ENCODE data around the gene CACNA1S.

CACNA1S gene

DNA sequence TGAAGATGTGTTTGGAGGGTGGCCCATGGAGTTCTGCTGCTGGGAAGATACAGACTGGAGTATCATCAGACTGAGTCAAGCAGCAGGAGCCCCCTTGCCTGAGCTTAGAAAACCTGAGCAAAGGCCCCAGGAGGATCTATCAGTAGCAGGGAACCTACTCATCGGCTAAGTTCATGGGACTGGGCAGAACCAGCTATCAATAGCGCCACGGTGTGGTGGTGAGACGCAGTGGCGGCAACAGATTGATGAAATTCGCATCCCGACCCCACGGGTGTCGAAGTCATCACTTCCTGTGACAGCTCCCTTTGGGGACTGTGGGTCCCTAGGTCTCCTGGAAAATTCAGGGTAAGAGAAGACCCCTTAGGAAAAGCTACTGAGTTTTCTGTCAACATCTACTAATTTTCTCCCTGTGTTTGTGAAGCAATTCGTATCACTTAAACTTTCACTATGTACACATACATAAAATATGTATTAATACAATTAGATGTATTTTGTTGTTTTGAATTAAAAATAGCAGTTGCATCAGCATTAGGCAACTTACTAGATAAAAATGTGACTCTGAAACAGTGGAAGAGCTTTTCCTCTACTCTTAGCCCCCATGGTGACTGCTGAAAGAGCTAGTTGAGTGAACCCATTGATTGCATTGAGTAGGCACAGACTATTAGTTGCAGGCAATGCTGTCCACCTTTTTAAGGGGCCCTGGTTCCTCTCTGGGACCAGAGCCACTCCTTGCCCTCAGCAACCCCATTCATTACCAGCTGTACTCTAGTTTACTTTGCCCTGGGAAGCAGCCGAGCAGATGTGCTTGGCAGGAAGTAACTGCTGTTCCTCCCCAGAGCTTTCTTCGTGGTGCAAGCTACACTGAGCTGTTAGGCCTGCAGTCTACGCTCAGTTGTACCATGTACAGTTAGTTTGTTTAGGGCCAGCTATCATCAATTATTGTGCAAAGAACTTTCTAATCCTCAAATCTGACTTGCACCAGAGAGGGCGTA is 7.3 kb upstream of the CACNA1S start:
- H4K12ac ChIP-seq (ENCODE audit: low read depth, low read length): no peak overlapping the region
- DNase-seq: peak; percentile 45 to 73
- H4K8ac ChIP-seq (ENCODE audit: low read depth, low read length): no peak overlapping the region
- H3K27ac ChIP-seq (ENCODE audit: low read depth, low read length): no peak overlapping the region
- no peaks in the 10 kb centered on the region for H3K9me3 ChIP-seq (ENCODE audit: insufficient read depth, low read depth, low read length)
- no peaks in the 10 kb centered on the region for H3K79me2 ChIP-seq (ENCODE audit: control insufficient read depth, insufficient read depth, low read length, poor library complexity)
- H2BK5ac ChIP-seq (ENCODE audit: low read depth, low read length, poor library complexity): no peak overlapping the region
- H2AK5ac ChIP-seq (ENCODE audit: low read length): no peak overlapping the region
- no peaks in the 10 kb centered on the region for H3K79me1 ChIP-seq (ENCODE audit: low read length)
- peaks cover 8% of the 10 kb centered on the region for H3K27me3 ChIP-seq (ENCODE audit: insufficient read depth, low read length)
- no peak overlapping the region for H3K18ac ChIP-seq (ENCODE audit: low read length)
- no peak overlapping the region for H2BK12ac ChIP-seq (ENCODE audit: low read length)
- no peak overlapping the region for H3K14ac ChIP-seq (ENCODE audit: low read length)
- H3K36me3 ChIP-seq (ENCODE audit: control insufficient read depth in 1 of 2, insufficient read depth in 2 of 2, low read length in 2 of 2): no peaks in the 10 kb centered on the region
- no peak overlapping the region for H4K91ac ChIP-seq (ENCODE audit: low read depth, low read length)
- no peak overlapping the region for H3K4ac ChIP-seq (ENCODE audit: low read depth, low read length)
- no peak overlapping the region for H2AFZ ChIP-seq (ENCODE audit: insufficient read depth, low read length, poor library complexity)
- no peak overlapping the region for H3K9ac ChIP-seq (ENCODE audit: low read length)
- H2BK120ac ChIP-seq (ENCODE audit: insufficient read depth, low read length, poor library complexity): no peak overlapping the region
- no peaks in the 10 kb centered on the region for H3K4me1 ChIP-seq (ENCODE audit: control insufficient read depth in 1 of 2, insufficient read depth in 2 of 2, low read length in 2 of 2)
- H3K4me2 ChIP-seq (ENCODE audit: low read length): no peak overlapping the region
- H3K23ac ChIP-seq (ENCODE audit: low read length): no peak overlapping the region
- H3K4me3 ChIP-seq (ENCODE audit: low read depth, low read length): no peak overlapping the region
- WGBS (ENCODE audit: extremely low coverage, insufficient coverage, insufficient read length): no CpG with 5 or more reads among the region's 14 CpGs

DNA sequence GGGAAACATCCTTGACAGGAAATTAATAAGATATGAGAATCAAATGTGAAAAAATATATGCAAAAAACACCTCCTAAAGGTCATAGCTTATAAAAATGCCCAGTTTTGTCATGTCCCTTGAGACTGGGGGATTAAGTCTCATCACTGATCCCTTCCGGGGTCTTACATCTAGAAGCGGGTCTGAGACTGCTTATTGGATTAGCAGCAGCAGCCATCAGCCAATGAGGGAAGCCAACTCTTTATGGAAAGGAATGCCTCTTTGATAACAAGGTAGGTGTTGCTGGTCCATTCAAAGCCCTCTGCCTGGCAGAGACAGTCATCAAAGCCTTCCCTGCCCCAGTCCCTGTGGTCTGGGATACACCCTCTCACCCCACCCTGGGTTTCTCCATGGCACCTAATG is 3.9 kb upstream of the CACNA1S start:
- no peak overlapping the region for H3K4me3 ChIP-seq (ENCODE audit: low read depth, low read length)
- H3K9me3 ChIP-seq (ENCODE audit: insufficient read depth, low read depth, low read length): no peaks in the 10 kb centered on the region
- no peaks in the 10 kb centered on the region for H3K79me1 ChIP-seq (ENCODE audit: low read length)
- H3K23ac ChIP-seq (ENCODE audit: low read length): no peak overlapping the region
- H2AK5ac ChIP-seq (ENCODE audit: low read length): no peak overlapping the region
- peaks cover 2% of the 10 kb centered on the region in 2 experiments for H3K4me1 ChIP-seq (ENCODE audit: control insufficient read depth in 1 of 2, insufficient read depth in 2 of 2, low read length in 2 of 2)
- no peak overlapping the region for H4K12ac ChIP-seq (ENCODE audit: low read depth, low read length)
- no peak for DNase-seq
- no CpG with 5 or more reads among the region's 2 CpGs for WGBS (ENCODE audit: extremely low coverage, insufficient coverage, insufficient read length)
- H3K27me3 ChIP-seq (ENCODE audit: insufficient read depth, low read length): peaks cover 8% of the 10 kb centered on the region
- H2BK5ac ChIP-seq (ENCODE audit: low read depth, low read length, poor library complexity): no peak overlapping the region
- no peaks in the 10 kb centered on the region for H3K79me2 ChIP-seq (ENCODE audit: control insufficient read depth, insufficient read depth, low read length, poor library complexity)
- H4K91ac ChIP-seq (ENCODE audit: low read depth, low read length): no peak overlapping the region
- no peak overlapping the region for H3K9ac ChIP-seq (ENCODE audit: low read length)
- H3K4me2 ChIP-seq (ENCODE audit: low read length): no peak overlapping the region
- no peak overlapping the region for H3K14ac ChIP-seq (ENCODE audit: low read length)
- no peak overlapping the region for H2BK120ac ChIP-seq (ENCODE audit: insufficient read depth, low read length, poor library complexity)
- no peak overlapping the region for H3K4ac ChIP-seq (ENCODE audit: low read depth, low read length)
- no peaks in the 10 kb centered on the region for H3K36me3 ChIP-seq (ENCODE audit: control insufficient read depth in 1 of 2, insufficient read depth in 2 of 2, low read length in 2 of 2)
- no peak overlapping the region for H3K18ac ChIP-seq (ENCODE audit: low read length)
- H2AFZ ChIP-seq (ENCODE audit: insufficient read depth, low read length, poor library complexity): no peak overlapping the region
- H4K8ac ChIP-seq (ENCODE audit: low read depth, low read length): no peak overlapping the region
- no peak overlapping the region for H2BK12ac ChIP-seq (ENCODE audit: low read length)
- H3K27ac ChIP-seq (ENCODE audit: low read depth, low read length): no peak overlapping the region

DNA sequence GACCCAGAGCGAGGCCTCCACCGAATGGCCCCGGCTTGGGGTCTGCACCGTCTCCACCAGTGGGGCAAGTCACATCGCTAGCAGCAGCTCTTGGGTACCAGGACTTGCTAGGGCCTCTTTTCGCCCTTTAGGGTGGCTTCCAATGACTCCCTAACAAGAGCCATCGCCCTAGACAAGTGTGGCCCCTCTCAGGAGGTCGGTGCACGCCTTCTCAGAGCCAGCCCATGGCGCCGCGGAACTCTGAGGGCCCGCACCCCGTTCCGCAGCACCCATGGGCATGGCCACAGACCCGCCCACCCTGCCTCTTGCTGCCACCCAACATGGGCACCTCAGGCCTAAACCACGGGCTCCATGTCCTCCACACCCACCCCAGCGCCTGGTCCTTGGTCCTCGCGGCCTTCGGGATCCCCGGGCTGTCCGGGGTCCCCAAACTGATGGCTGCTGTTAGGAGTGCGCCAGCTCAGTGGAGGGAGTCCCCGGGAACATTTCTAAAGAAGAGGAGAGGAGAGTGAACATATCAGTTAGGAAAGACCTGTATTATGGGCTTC is 3.2 kb upstream of the CACNA1S start:
- Histone ChIP-seq H3K4me3 (ENCODE audit: low read depth, low read length) (no peak overlapping the region), H3K23ac (ENCODE audit: low read length) (no peak overlapping the region), H2BK12ac (ENCODE audit: low read length) (no peak overlapping the region), H3K4me1 (ENCODE audit: control insufficient read depth in 1 of 2, insufficient read depth in 2 of 2, low read length in 2 of 2) (peaks cover 5% of the 10 kb centered on the region in 2 experiments), H3K14ac (ENCODE audit: low read length) (no peak overlapping the region), H4K91ac (ENCODE audit: low read depth, low read length) (no peak overlapping the region), H2AFZ (ENCODE audit: insufficient read depth, low read length, poor library complexity) (no peak overlapping the region), H4K8ac (ENCODE audit: low read depth, low read length) (no peak overlapping the region), H3K9me3 (ENCODE audit: insufficient read depth, low read depth, low read length) (no peaks in the 10 kb centered on the region), H4K12ac (ENCODE audit: low read depth, low read length) (no peak overlapping the region), H2AK5ac (ENCODE audit: low read length) (no peak overlapping the region), H3K18ac (ENCODE audit: low read length) (no peak overlapping the region), H3K4me2 (ENCODE audit: low read length) (no peak overlapping the region), H3K36me3 (ENCODE audit: control insufficient read depth in 1 of 2, insufficient read depth in 2 of 2, low read length in 2 of 2) (no peaks in the 10 kb centered on the region), H3K27ac (ENCODE audit: low read depth, low read length) (no peak overlapping the region), H3K27me3 (ENCODE audit: insufficient read depth, low read length) (peaks cover 8% of the 10 kb centered on the region), H3K79me2 (ENCODE audit: control insufficient read depth, insufficient read depth, low read length, poor library complexity) (no peaks in the 10 kb centered on the region), H2BK120ac (ENCODE audit: insufficient read depth, low read length, poor library complexity) (no peak overlapping the region), H3K79me1 (ENCODE audit: low read length) (no peaks in the 10 kb centered on the region), H3K4ac (ENCODE audit: low read depth, low read length) (no peak overlapping the region), H3K9ac (ENCODE audit: low read length) (no peak overlapping the region), H2BK5ac (ENCODE audit: low read depth, low read length, poor library complexity) (no peak overlapping the region)
- WGBS (ENCODE audit: extremely low coverage, insufficient coverage, insufficient read length): no CpG with 5 or more reads among the region's 25 CpGs
- no peak for DNase-seq

GRCh38 chr1:201114245-201115131 is 2.3 kb upstream of the CACNA1S start:
- Histone ChIP-seq H3K9me3 (ENCODE audit: insufficient read depth, low read depth, low read length) (no peaks in the 10 kb centered on the region), H2BK12ac (ENCODE audit: low read length) (no peak overlapping the region), H3K4me3 (ENCODE audit: low read depth, low read length) (peak overlapping the region; percentile 62), H3K23ac (ENCODE audit: low read length) (no peak overlapping the region), H3K27me3 (ENCODE audit: insufficient read depth, low read length) (peaks cover 8% of the 10 kb centered on the region), H4K91ac (ENCODE audit: low read depth, low read length) (no peak overlapping the region), H2BK5ac (ENCODE audit: low read depth, low read length, poor library complexity) (no peak overlapping the region), H3K18ac (ENCODE audit: low read length) (no peak overlapping the region), H4K12ac (ENCODE audit: low read depth, low read length) (no peak overlapping the region), H3K27ac (ENCODE audit: low read depth, low read length) (no peak overlapping the region), H3K4me1 (ENCODE audit: control insufficient read depth in 1 of 2, insufficient read depth in 2 of 2, low read length in 2 of 2) (peaks cover 5 to 6% of the 10 kb centered on the region in 2 experiments), H3K79me1 (ENCODE audit: low read length) (no peaks in the 10 kb centered on the region), H3K79me2 (ENCODE audit: control insufficient read depth, insufficient read depth, low read length, poor library complexity) (no peaks in the 10 kb centered on the region), H3K36me3 (ENCODE audit: control insufficient read depth in 1 of 2, insufficient read depth in 2 of 2, low read length in 2 of 2) (no peaks in the 10 kb centered on the region), H3K9ac (ENCODE audit: low read length) (no peak overlapping the region), H3K14ac (ENCODE audit: low read length) (no peak overlapping the region), H3K4me2 (ENCODE audit: low read length) (peak overlapping the region; percentile 66), H2AFZ (ENCODE audit: insufficient read depth, low read length, poor library complexity) (peak overlapping the region; percentile 21), H2AK5ac (ENCODE audit: low read length) (no peak overlapping the region), H4K8ac (ENCODE audit: low read depth, low read length) (peak overlapping the region; percentile 7), H3K4ac (ENCODE audit: low read depth, low read length) (no peak overlapping the region), H2BK120ac (ENCODE audit: insufficient read depth, low read length, poor library complexity) (no peak overlapping the region)
- no CpG with 5 or more reads among the region's 88 CpGs for WGBS (ENCODE audit: extremely low coverage, insufficient coverage, insufficient read length)
- DNase-seq: peak; percentile 90 to 97

Data from trophoblast cell (in vitro differentiated cells and primary cell).